ENCODE data around the gene R3HDM2.

Gene R3HDM2

DNA sequence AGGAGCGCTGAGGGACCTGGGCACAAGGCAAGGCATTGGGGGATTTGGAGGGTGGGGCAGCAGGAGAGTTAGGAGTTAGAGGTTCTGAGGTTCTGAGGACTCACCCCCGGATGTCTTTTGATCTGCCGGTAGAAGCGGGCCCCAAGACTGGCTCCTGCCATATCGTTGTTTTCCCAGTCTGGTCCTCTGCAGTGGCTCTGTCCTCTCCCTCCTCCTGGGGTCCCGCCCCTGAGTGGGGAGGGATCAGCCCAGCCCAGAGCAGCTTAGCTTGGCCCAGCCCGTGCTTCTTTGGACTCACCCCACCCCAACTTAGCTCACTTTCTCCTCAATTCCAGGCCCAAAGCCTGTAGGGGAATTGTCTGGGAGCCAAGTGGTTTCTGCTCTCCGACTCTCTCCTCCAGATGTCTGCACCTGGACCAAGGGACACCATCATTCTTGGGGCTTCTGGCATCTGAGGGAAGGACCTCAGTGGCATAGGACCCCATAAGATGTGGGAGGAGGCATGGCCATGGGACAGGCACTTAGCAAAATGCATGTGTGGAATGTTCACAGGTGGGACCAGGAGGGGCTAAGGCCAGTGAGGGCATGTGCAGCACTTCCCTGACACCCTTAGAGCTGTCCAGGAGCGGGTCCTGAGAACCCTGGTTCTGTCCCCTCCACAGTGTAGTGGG lies 193.8 kb downstream of the R3HDM2 start:
- TF ChIP-seq, protein P1, sequence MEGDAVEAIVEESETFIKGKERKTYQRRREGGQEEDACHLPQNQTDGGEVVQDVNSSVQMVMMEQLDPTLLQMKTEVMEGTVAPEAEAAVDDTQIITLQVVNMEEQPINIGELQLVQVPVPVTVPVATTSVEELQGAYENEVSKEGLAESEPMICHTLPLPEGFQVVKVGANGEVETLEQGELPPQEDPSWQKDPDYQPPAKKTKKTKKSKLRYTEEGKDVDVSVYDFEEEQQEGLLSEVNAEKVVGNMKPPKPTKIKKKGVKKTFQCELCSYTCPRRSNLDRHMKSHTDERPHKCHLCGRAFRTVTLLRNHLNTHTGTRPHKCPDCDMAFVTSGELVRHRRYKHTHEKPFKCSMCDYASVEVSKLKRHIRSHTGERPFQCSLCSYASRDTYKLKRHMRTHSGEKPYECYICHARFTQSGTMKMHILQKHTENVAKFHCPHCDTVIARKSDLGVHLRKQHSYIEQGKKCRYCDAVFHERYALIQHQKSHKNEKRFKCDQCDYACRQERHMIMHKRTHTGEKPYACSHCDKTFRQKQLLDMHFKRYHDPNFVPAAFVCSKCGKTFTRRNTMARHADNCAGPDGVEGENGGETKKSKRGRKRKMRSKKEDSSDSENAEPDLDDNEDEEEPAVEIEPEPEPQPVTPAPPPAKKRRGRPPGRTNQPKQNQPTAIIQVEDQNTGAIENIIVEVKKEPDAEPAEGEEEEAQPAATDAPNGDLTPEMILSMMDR (IDR thresholded peaks at IDR 0.05; ENCODE audit: insufficient read depth, low read depth, low read length, missing control alignments) = no peak
- H3K4me3 ChIP-seq (ENCODE audit: low read depth, low read length) = no peak overlapping the region

DNA sequence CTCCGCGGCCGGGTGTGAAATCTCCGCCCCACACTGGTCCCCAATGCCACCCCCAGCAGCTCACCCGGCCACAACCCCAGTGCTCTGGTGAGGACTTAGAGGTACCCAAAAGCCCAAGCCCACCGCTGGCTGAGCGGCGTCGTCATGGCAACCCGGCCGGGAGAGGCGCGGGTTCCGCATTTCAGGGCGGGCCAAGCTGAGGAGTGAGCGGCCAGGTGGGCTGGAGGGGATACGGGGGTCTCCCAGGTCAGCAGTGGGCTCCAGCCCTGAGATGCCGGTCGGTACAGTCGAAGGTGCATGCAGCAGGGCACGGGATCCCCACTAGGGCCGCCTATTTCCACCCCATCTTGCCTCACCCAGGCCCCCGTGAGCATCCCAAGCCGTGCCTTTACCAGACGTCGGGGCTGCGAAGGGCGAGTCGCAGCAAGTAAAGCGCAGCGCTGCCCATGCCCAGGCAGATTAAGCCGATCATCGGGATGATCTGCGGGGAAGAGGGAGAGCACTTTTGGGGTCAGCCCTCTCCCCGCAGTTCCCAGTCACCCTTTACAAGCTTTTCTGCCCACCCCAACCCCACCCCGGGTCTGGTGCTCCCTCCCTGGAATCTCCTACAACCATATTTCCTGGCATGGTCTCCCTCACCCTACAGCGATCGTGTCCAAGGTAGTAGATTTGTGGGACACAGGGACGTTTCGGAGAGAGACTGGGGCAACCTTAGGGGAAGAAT lies 194.5 kb downstream of the R3HDM2 start:
- H3K4me3 ChIP-seq (ENCODE audit: low read depth, low read length) = no peak overlapping the region
- TF ChIP-seq, protein P1 (IDR thresholded peaks at IDR 0.05; ENCODE audit: insufficient read depth, low read depth, low read length, missing control alignments) = no peak

More for the DNA sequence above, 193.8 kb downstream of the R3HDM2 start:
- no peak for DNase-seq (ENCODE audit: low read depth)

DNA sequence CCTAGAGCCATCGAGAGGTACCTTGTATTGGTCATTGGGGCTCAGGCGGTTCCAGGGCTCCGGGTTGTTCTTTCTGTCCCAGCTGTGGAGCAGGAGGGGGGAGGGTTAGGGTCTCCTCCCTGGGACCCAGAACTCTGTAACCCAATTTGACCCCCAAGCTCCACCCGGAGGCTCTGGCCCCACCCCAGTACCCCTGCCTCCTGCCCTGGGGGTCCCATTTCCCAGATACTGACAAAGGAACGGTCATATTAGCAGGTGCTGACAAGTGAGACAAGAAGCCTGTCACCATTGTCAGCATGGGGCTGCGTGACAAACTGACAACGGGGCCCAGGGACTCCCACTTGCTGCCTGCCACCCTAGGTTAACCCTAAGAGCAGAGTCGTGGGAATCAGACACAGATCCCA lies 195.1 kb downstream of the R3HDM2 start:
- H3K4me3 ChIP-seq (ENCODE audit: low read depth, low read length) = no peak overlapping the region
- DNase-seq (ENCODE audit: low read depth) = no peak
- TF ChIP-seq, protein P1 (IDR thresholded peaks at IDR 0.05; ENCODE audit: insufficient read depth, low read depth, low read length, missing control alignments) = no peak

More for the DNA sequence above, 194.5 kb downstream of the R3HDM2 start:
- DNase-seq (ENCODE audit: low read depth) = no peak

DNA sequence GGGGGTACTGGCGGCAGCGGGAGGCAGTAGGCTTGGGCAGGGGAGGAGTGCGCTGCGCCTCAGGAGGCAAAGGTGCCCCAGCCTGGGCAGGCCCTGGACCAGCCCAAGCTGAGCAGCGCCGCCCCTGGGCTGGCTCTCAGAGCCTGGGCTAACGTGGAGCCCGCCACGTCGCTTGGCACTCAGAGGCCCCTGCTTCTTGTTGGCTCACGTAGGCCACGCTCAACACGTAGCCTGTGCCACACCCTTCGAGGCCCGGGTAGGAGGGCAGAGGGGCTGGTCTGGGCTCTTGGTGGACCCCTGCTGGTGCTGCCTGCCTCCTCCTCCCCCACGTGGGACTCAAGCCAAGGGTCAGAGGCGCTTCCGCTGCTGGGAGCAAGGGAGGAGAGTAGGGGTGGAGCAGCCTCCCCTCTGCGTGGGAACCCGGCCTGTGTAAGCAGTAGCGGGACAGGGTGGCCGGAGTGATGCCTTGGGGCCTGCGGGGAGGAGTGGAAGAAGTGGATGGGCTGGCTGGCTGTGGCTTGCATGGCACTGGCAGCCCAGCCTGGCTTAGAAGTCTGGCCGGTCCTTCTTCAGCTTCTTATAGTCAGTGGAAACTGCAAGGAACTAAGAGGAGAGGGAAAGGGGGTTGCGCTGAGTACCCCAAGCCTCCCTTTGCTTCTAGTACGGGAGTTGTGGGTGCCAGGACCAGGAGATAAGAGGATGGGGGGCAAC lies 195.7 kb downstream of the R3HDM2 start:
- no peak for DNase-seq (ENCODE audit: low read depth)
- TF ChIP-seq, protein P1 (IDR thresholded peaks at IDR 0.05; ENCODE audit: insufficient read depth, low read depth, low read length, missing control alignments) = no peak
- no peak overlapping the region for H3K4me3 ChIP-seq (ENCODE audit: low read depth, low read length)

DNA sequence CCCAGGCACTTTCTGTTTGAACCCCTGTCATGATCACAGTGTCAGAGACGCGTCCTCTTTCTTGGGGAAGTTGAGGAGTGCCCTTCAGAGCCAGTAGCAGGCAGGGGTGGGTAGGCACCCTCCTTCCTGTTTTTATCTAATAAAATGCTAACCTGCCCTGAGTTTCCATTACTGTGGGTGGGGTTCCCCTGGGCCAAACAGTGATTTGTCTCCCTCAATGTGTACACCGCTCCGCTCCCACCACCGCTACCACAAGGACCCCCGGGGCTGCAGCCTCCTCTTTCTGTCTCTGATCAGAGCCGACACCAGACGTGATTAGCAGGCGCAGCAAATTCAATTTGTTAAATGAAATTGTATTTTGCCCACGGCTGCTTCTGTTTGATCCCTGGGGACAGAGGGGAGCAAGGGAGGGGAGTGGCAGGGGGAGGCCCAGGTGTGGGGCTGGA lies 196.2 kb downstream of the R3HDM2 start:
- TF ChIP-seq, protein P1 (IDR thresholded peaks at IDR 0.05; ENCODE audit: insufficient read depth, low read depth, low read length, missing control alignments) = no peak
- no peak for DNase-seq (ENCODE audit: low read depth)
- H3K4me3 ChIP-seq (ENCODE audit: low read depth, low read length) = no peak overlapping the region

DNA sequence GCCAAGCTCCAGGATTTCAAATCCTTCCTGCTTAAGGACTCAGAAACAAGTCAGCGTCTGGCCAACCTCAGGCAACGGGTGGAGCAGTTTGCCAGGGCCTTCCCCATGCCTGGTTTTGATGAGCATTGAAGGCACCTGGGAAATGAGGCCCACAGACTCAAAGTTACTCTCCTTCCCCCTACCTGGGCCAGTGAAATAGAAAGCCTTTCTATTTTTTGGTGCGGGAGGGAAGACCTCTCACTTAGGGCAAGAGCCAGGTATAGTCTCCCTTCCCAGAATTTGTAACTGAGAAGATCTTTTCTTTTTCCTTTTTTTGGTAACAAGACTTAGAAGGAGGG lies 196.6 kb downstream of the R3HDM2 start:
- TF ChIP-seq, protein P1 (IDR thresholded peaks at IDR 0.05; ENCODE audit: insufficient read depth, low read depth, low read length, missing control alignments) = no peak
- no peak overlapping the region for H3K4me3 ChIP-seq (ENCODE audit: low read depth, low read length)

More for the DNA sequence above, 196.6 kb downstream of the R3HDM2 start:
- no peak for DNase-seq (ENCODE audit: low read depth)

Data from GM12865 (cell line).